Measurements from ENCODE around the gene TRPC4AP.

The TRPC4AP gene

DNA sequence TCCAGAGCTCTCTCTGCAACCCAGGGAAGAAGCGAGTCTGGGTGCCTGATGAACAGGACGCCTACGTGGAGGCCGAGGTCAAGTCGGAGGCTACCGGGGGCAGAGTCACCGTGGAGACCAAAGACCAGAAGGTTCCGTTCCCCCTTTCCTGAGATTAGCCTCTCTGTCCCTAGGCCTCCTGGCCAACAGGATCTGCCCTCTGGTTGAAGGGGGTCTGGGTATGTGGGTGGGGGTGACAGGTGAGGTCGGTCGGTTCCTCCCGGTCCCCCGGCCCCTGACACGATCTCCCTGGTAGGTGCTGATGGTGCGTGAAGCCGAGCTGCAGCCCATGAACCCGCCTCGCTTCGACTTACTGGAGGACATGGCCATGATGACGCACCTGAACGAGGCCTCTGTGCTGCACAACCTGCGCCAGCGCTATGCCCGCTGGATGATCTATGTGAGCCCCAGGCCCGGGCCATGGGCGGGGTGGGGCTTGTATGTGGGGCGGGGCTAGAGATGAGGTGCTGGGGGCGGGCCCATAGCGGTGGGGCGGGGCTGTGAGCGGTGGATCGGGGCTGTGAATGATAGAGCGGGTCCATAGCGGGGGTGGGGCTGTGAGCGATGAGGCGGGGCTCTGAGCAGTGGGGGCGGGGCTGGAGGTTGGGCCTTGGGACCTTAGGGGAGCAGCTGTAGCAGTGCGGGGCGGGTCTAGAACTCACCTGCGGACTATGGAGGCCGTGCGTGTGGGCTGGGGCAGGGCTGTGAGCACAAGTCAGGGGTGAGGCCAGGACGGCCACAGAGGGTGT, 113.0 kb downstream of the TRPC4AP start:
- TF ChIP-seq POLR2AphosphoS5 (IDR thresholded peaks at IDR 0.05; ENCODE audit: low read depth, low read length) (no peak), SIN3A (IDR thresholded peaks at IDR 0.05; ENCODE audit: borderline replicate concordance, insufficient read depth, low read length) (no peak), TAF1 (IDR thresholded peaks at IDR 0.05; ENCODE audit: borderline replicate concordance, insufficient read depth, low read length) (no peak), FOXP2 (optimal IDR thresholded peaks at IDR 0.05; ENCODE audit: borderline replicate concordance, extremely low read depth, extremely low read length, insufficient read depth) (no peak)
- TF ChIP-seq, protein P1, sequence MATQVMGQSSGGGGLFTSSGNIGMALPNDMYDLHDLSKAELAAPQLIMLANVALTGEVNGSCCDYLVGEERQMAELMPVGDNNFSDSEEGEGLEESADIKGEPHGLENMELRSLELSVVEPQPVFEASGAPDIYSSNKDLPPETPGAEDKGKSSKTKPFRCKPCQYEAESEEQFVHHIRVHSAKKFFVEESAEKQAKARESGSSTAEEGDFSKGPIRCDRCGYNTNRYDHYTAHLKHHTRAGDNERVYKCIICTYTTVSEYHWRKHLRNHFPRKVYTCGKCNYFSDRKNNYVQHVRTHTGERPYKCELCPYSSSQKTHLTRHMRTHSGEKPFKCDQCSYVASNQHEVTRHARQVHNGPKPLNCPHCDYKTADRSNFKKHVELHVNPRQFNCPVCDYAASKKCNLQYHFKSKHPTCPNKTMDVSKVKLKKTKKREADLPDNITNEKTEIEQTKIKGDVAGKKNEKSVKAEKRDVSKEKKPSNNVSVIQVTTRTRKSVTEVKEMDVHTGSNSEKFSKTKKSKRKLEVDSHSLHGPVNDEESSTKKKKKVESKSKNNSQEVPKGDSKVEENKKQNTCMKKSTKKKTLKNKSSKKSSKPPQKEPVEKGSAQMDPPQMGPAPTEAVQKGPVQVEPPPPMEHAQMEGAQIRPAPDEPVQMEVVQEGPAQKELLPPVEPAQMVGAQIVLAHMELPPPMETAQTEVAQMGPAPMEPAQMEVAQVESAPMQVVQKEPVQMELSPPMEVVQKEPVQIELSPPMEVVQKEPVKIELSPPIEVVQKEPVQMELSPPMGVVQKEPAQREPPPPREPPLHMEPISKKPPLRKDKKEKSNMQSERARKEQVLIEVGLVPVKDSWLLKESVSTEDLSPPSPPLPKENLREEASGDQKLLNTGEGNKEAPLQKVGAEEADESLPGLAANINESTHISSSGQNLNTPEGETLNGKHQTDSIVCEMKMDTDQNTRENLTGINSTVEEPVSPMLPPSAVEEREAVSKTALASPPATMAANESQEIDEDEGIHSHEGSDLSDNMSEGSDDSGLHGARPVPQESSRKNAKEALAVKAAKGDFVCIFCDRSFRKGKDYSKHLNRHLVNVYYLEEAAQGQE (IDR thresholded peaks at IDR 0.05; ENCODE audit: insufficient read depth in 1 of 2, low read depth in 2 of 2, low read length in 2 of 2) = no peak

- TF ChIP-seq, protein P1 (IDR thresholded peaks at IDR 0.05; ENCODE audit: insufficient read depth in 1 of 2, low read depth in 2 of 2, low read length in 2 of 2) = no peak
- TF ChIP-seq POLR2AphosphoS5 (IDR thresholded peaks at IDR 0.05; ENCODE audit: low read depth, low read length) (no peak), TAF1 (IDR thresholded peaks at IDR 0.05; ENCODE audit: borderline replicate concordance, insufficient read depth, low read length) (no peak), SIN3A (IDR thresholded peaks at IDR 0.05; ENCODE audit: borderline replicate concordance, insufficient read depth, low read length) (no peak)
Observed at GRCh38 chr20:34978092-34978744, 114.4 kb downstream of the TRPC4AP start.

DNA sequence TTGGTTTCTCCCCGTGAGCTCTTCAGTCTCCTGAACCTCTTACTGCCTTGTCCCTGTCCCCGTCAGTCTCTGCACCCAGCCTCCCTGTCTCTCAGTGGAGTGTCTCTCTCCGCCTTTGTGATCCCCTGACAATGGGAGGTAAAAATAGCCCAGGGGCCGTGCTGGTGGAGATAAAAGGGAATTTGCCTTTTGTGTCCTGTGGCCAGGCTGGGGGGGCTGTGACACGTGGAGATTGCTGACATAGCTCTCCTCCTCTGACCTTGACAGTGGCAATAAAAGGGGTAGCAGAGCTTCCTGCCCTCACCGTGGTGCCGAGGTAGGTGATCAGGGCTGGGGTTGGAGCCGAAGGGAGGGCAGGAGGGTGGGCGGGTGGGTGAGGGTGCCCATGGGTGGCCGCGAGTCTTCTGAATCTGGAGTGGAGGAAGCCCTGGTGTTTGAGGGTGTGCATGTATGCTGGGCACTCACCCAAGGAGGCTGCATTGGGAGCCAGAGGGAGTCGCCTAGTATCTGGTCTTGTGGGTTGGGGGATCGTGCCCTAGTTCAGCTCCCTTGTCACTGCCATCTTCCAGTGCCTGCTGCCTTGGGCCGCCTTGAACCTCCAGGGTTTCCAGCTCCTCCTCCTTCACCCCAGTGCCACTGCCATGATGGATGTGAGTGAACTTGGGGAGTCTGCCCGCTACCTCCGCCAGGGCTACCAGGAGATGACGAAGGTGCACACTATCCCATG, 115.1 kb downstream of the TRPC4AP start:
- TF ChIP-seq, protein P1 (IDR thresholded peaks at IDR 0.05; ENCODE audit: insufficient read depth in 1 of 2, low read depth in 2 of 2, low read length in 2 of 2) = no peak
- no peak for TF ChIP-seq TAF1 (IDR thresholded peaks at IDR 0.05; ENCODE audit: borderline replicate concordance, insufficient read depth, low read length)
- TF ChIP-seq POLR2AphosphoS5 (IDR thresholded peaks at IDR 0.05; ENCODE audit: low read depth, low read length) = no peak
- no peak for TF ChIP-seq FOXP2 (optimal IDR thresholded peaks at IDR 0.05; ENCODE audit: borderline replicate concordance, extremely low read depth, extremely low read length, insufficient read depth)
- TF ChIP-seq SIN3A (IDR thresholded peaks at IDR 0.05; ENCODE audit: borderline replicate concordance, insufficient read depth, low read length) = no peak

- no peak for TF ChIP-seq POLR2AphosphoS5 (IDR thresholded peaks at IDR 0.05; ENCODE audit: low read depth, low read length)
- no peak for TF ChIP-seq SIN3A (IDR thresholded peaks at IDR 0.05; ENCODE audit: borderline replicate concordance, insufficient read depth, low read length)
- TF ChIP-seq, protein P1 (IDR thresholded peaks at IDR 0.05; ENCODE audit: insufficient read depth in 1 of 2, low read depth in 2 of 2, low read length in 2 of 2) = no peak
- no peak for TF ChIP-seq FOXP2 (optimal IDR thresholded peaks at IDR 0.05; ENCODE audit: borderline replicate concordance, extremely low read depth, extremely low read length, insufficient read depth)
- TF ChIP-seq TAF1 (IDR thresholded peaks at IDR 0.05; ENCODE audit: borderline replicate concordance, insufficient read depth, low read length) = no peak
Observed at GRCh38 chr20:34976286-34976685, 116.3 kb downstream of the TRPC4AP start.

All from PFSK-1 (cell line).